Measurements from ENCODE around the gene TSHZ2.

Gene TSHZ2

GRCh38 chr20:53336892-53337291, 364.7 kb downstream of the TSHZ2 start:
- Mint-ChIP-seq H3K4me3 (no peak overlapping the region), H3K27ac (no peak overlapping the region), H3K9me3 (no peaks in the 10 kb centered on the region), H3K36me3 (ENCODE audit: low read depth) (no peaks in the 10 kb centered on the region), H3K4me1 (ENCODE audit: low read depth) (no peaks in the 10 kb centered on the region), H3K27me3 (no peaks in the 10 kb centered on the region)

- Mint-ChIP-seq H3K36me3 (ENCODE audit: low read depth) (no peaks in the 10 kb centered on the region), H3K9me3 (no peaks in the 10 kb centered on the region), H3K27ac (no peak overlapping the region), H3K4me1 (ENCODE audit: low read depth) (no peaks in the 10 kb centered on the region), H3K4me3 (no peak overlapping the region), H3K27me3 (no peaks in the 10 kb centered on the region)
Measured at GRCh38 chr20:53337390-53338101, 365.4 kb downstream of the TSHZ2 start.

GRCh38 chr20:53338716-53339115, 366.6 kb downstream of the TSHZ2 start:
- H3K4me1 Mint-ChIP-seq (ENCODE audit: low read depth), result no peaks in the 10 kb centered on the region

GRCh38 chr20:53342429-53342828, 370.3 kb downstream of the TSHZ2 start:
- H3K4me3 Mint-ChIP-seq, result no peak overlapping the region
- H3K36me3 Mint-ChIP-seq (ENCODE audit: low read depth), result no peaks in the 10 kb centered on the region
- peaks cover 5% of the 10 kb centered on the region for H3K27me3 Mint-ChIP-seq
- H3K27ac Mint-ChIP-seq, result no peak overlapping the region
- no peaks in the 10 kb centered on the region for H3K9me3 Mint-ChIP-seq
- no peaks in the 10 kb centered on the region for H3K4me1 Mint-ChIP-seq (ENCODE audit: low read depth)

More at GRCh38 chr20:53338716-53339115, 366.6 kb downstream of the TSHZ2 start:
- Mint-ChIP-seq H3K36me3 (ENCODE audit: low read depth) (no peaks in the 10 kb centered on the region), H3K4me3 (no peak overlapping the region), H3K9me3 (no peaks in the 10 kb centered on the region), H3K27ac (no peak overlapping the region), H3K27me3 (no peaks in the 10 kb centered on the region)

GRCh38 chr20:53343448-53343847, 371.3 kb downstream of the TSHZ2 start:
- H3K27ac Mint-ChIP-seq, result no peak overlapping the region
- no peak overlapping the region for H3K4me3 Mint-ChIP-seq
- H3K9me3 Mint-ChIP-seq, result no peaks in the 10 kb centered on the region
- peaks cover 5% of the 10 kb centered on the region for H3K27me3 Mint-ChIP-seq
- H3K4me1 Mint-ChIP-seq (ENCODE audit: low read depth), result no peaks in the 10 kb centered on the region
- no peaks in the 10 kb centered on the region for H3K36me3 Mint-ChIP-seq (ENCODE audit: low read depth)

- Mint-ChIP-seq H3K4me3 (no peak overlapping the region), H3K9me3 (peaks cover 1% of the 10 kb centered on the region), H3K27ac (no peak overlapping the region), H3K4me1 (ENCODE audit: low read depth) (no peaks in the 10 kb centered on the region), H3K36me3 (ENCODE audit: low read depth) (no peaks in the 10 kb centered on the region), H3K27me3 (peaks cover 5% of the 10 kb centered on the region)
Measured at GRCh38 chr20:53344891-53345290, 372.7 kb downstream of the TSHZ2 start.

- peaks cover 5% of the 10 kb centered on the region for H3K9me3 Mint-ChIP-seq
- no peak overlapping the region for H3K4me3 Mint-ChIP-seq
- H3K27me3 Mint-ChIP-seq, result peaks cover 5% of the 10 kb centered on the region
- no peaks in the 10 kb centered on the region for H3K36me3 Mint-ChIP-seq (ENCODE audit: low read depth)
- no peak overlapping the region for H3K27ac Mint-ChIP-seq
- no peaks in the 10 kb centered on the region for H3K4me1 Mint-ChIP-seq (ENCODE audit: low read depth)
Measured at GRCh38 chr20:53345536-53346334, 373.6 kb downstream of the TSHZ2 start.

GRCh38 chr20:53346335-53346648, 374.1 kb downstream of the TSHZ2 start:
- peaks cover 5% of the 10 kb centered on the region for H3K9me3 Mint-ChIP-seq
- no peaks in the 10 kb centered on the region for H3K4me1 Mint-ChIP-seq (ENCODE audit: low read depth)
- H3K36me3 Mint-ChIP-seq (ENCODE audit: low read depth), result no peaks in the 10 kb centered on the region
- H3K4me3 Mint-ChIP-seq, result no peak overlapping the region
- H3K27ac Mint-ChIP-seq, result no peak overlapping the region
- peaks cover 5% of the 10 kb centered on the region for H3K27me3 Mint-ChIP-seq

GRCh38 chr20:53349730-53350129, 377.6 kb downstream of the TSHZ2 start:
- H3K4me1 Mint-ChIP-seq (ENCODE audit: low read depth), result no peaks in the 10 kb centered on the region
- H3K9me3 Mint-ChIP-seq, result peaks cover 5% of the 10 kb centered on the region
- H3K4me3 Mint-ChIP-seq, result no peak overlapping the region
- no peaks in the 10 kb centered on the region for H3K27me3 Mint-ChIP-seq
- H3K27ac Mint-ChIP-seq, result no peak overlapping the region
- H3K36me3 Mint-ChIP-seq (ENCODE audit: low read depth), result no peaks in the 10 kb centered on the region

GRCh38 chr20:53352727-53353440, 380.7 kb downstream of the TSHZ2 start:
- Mint-ChIP-seq H3K27ac (no peak overlapping the region), H3K4me1 (ENCODE audit: low read depth) (no peaks in the 10 kb centered on the region), H3K4me3 (no peak overlapping the region), H3K36me3 (ENCODE audit: low read depth) (no peaks in the 10 kb centered on the region), H3K27me3 (no peaks in the 10 kb centered on the region), H3K9me3 (peaks cover 13% of the 10 kb centered on the region)

GRCh38 chr20:53354314-53354713, 382.2 kb downstream of the TSHZ2 start:
- H3K36me3 Mint-ChIP-seq (ENCODE audit: low read depth), result no peaks in the 10 kb centered on the region
- no peaks in the 10 kb centered on the region for H3K27me3 Mint-ChIP-seq
- H3K4me3 Mint-ChIP-seq, result no peak overlapping the region
- H3K9me3 Mint-ChIP-seq, result peaks cover 13% of the 10 kb centered on the region
- H3K27ac Mint-ChIP-seq, result no peak overlapping the region
- no peaks in the 10 kb centered on the region for H3K4me1 Mint-ChIP-seq (ENCODE audit: low read depth)

GRCh38 chr20:53355790-53356189, 383.6 kb downstream of the TSHZ2 start:
- Mint-ChIP-seq H3K4me3 (no peak overlapping the region), H3K9me3 (peaks cover 8% of the 10 kb centered on the region), H3K27ac (no peak overlapping the region), H3K4me1 (ENCODE audit: low read depth) (no peaks in the 10 kb centered on the region), H3K36me3 (ENCODE audit: low read depth) (no peaks in the 10 kb centered on the region), H3K27me3 (no peaks in the 10 kb centered on the region)

- H3K4me1 Mint-ChIP-seq (ENCODE audit: low read depth), result no peaks in the 10 kb centered on the region
- peaks cover 8% of the 10 kb centered on the region for H3K9me3 Mint-ChIP-seq
- H3K4me3 Mint-ChIP-seq, result no peak overlapping the region
- no peaks in the 10 kb centered on the region for H3K27me3 Mint-ChIP-seq
- H3K36me3 Mint-ChIP-seq (ENCODE audit: low read depth), result no peaks in the 10 kb centered on the region
- H3K27ac Mint-ChIP-seq, result no peak overlapping the region
Measured at GRCh38 chr20:53359425-53359824, 387.3 kb downstream of the TSHZ2 start.

- Mint-ChIP-seq H3K4me3 (no peak overlapping the region), H3K27me3 (no peaks in the 10 kb centered on the region), H3K27ac (no peak overlapping the region), H3K36me3 (ENCODE audit: low read depth) (no peaks in the 10 kb centered on the region), H3K9me3 (peaks cover under 1% of the 10 kb centered on the region), H3K4me1 (ENCODE audit: low read depth) (no peaks in the 10 kb centered on the region)
Measured at GRCh38 chr20:53360852-53361251, 388.7 kb downstream of the TSHZ2 start.

GRCh38 chr20:53362736-53363135, 390.6 kb downstream of the TSHZ2 start:
- Mint-ChIP-seq H3K27ac (no peak overlapping the region), H3K4me3 (no peak overlapping the region), H3K9me3 (no peaks in the 10 kb centered on the region), H3K27me3 (no peaks in the 10 kb centered on the region), H3K36me3 (ENCODE audit: low read depth) (no peaks in the 10 kb centered on the region), H3K4me1 (ENCODE audit: low read depth) (no peaks in the 10 kb centered on the region)
